Measurements from ENCODE around the gene PLEKHJ1. TPM values are rescaled to one million over a fixed set of nuclear protein-coding genes. Genes with fewer than 3 reads are reported as not detected.

The PLEKHJ1 gene
- total and polyA plus RNA-seq, 12 donors: 18.1 to 89.5 (median 71.7) TPM

GRCh38 chr19:2237051-2237868 lies 1.1 kb upstream of the PLEKHJ1 start:
- intact Hi-C loops (cut with DNase I): loop anchor here (2.0 to 10.0 kb wide), 4 partner anchors 35 to 80 kb away; no protein-coding TSS in a partner anchor
- H3K9me3 ChIP-seq (replicated peaks in 1 of 3): no peaks in the 10 kb centered on the region
- H3K36me3 ChIP-seq (replicated peaks in 1 of 2): peaks cover 0 to 10% of the 10 kb centered on the region in 2 donors
- H3K27ac ChIP-seq: peak overlapping the region; percentile 94 to 100 (median 95)
- DNase-seq: no peak
- peak overlapping the region; percentile 29 to 93 (median 74) for H3K4me3 ChIP-seq
- 46 to 64% (median 53%) methylated on average over 33 to 43 of the region's 43 CpGs for WGBS, 4 donors
- no peaks in the 10 kb centered on the region for H3K27me3 ChIP-seq
- no peak for TF ChIP-seq CTCF (IDR thresholded peaks at IDR 0.05)
- TF ChIP-seq POLR2A (IDR thresholded peaks at IDR 0.05): no peak
- peaks cover 28 to 60% of the 10 kb centered on the region in 2 donors for H3K4me1 ChIP-seq (replicated peaks in 1 of 2)

GRCh38 chr19:2236064-2236313 lies 140 bp downstream of the PLEKHJ1 start:
- WGBS, 4 donors: 1% methylated on average over 26 to 28 of the region's 28 CpGs; no CpG with 5 or more reads in 2 of the 4 donors
- DNase-seq: no peak
- Histone ChIP-seq H3K4me1 (replicated peaks in 1 of 2) (peaks cover 35 to 70% of the 10 kb centered on the region in 2 donors), H3K27me3 (no peaks in the 10 kb centered on the region), H3K9me3 (replicated peaks in 1 of 3) (no peaks in the 10 kb centered on the region), H3K36me3 (replicated peaks in 1 of 2) (peaks cover 0 to 10% of the 10 kb centered on the region in 2 donors), H3K27ac (peak overlapping the region; percentile 94 to 100 (median 95)), H3K4me3 (peak overlapping the region in 3 of 4 donors; percentile 53 to 87 (median 61))
- intact Hi-C loops (cut with DNase I): loop anchor here (2.0 to 10.0 kb wide), 4 partner anchors 36 to 79 kb away; no protein-coding TSS in a partner anchor
- TF ChIP-seq POLR2A (IDR thresholded peaks at IDR 0.05): no peak
- no peak for TF ChIP-seq CTCF (IDR thresholded peaks at IDR 0.05)

- H3K4me1 ChIP-seq (replicated peaks in 1 of 2): peaks cover 35 to 67% of the 10 kb centered on the region in 2 donors
- no peaks in the 10 kb centered on the region for H3K27me3 ChIP-seq
- peaks cover 0 to 13% of the 10 kb centered on the region in 2 donors for H3K36me3 ChIP-seq (replicated peaks in 1 of 2)
- peak in 5 of 7 donors; percentile 38 to 71 (median 45) for DNase-seq
- H3K27ac ChIP-seq: peak overlapping the region; percentile 94 to 100 (median 95)
- H3K9me3 ChIP-seq (replicated peaks in 1 of 3): no peaks in the 10 kb centered on the region
- TF ChIP-seq POLR2A (IDR thresholded peaks at IDR 0.05): no peak
- peak in 1 of 6 experiments; percentile 2 for TF ChIP-seq CTCF (IDR thresholded peaks at IDR 0.05)
- WGBS, 4 donors: 0 to 1% (median 0%) methylated on average over 2 to 48 of the region's 48 CpGs
- intact Hi-C loops (cut with DNase I): loop anchor here (2.0 to 10.0 kb wide), 4 partner anchors 37 to 79 kb away; no protein-coding TSS in a partner anchor
- H3K4me3 ChIP-seq: peak overlapping the region in 3 of 4 donors; percentile 53 to 87 (median 61)
Measured at GRCh38 chr19:2235381-2236063, 607 bp downstream of the PLEKHJ1 start.

- WGBS, 4 donors: 59 to 67% (median 61%) methylated on average over 4 to 6 of the region's 6 CpGs
- peaks cover 33 to 62% of the 10 kb centered on the region in 2 donors for H3K4me1 ChIP-seq (replicated peaks in 1 of 2)
Measured at GRCh38 chr19:2234996-2235380, 1.1 kb downstream of the PLEKHJ1 start.

More at GRCh38 chr19:2234996-2235380, 1.1 kb downstream of the PLEKHJ1 start:
- intact Hi-C loops (cut with DNase I): loop anchor here (5.0 to 10.0 kb wide), 5 partner anchors 37 to 83 kb away; partner anchors contain the start of gene AP3D1 (in 1 of the 2)
- no peak for TF ChIP-seq POLR2A (IDR thresholded peaks at IDR 0.05)
- no peak for TF ChIP-seq CTCF (IDR thresholded peaks at IDR 0.05)
- Histone ChIP-seq H3K9me3 (replicated peaks in 1 of 3) (no peaks in the 10 kb centered on the region), H3K36me3 (replicated peaks in 1 of 2) (peaks cover 0 to 19% of the 10 kb centered on the region in 2 donors), H3K27ac (peak overlapping the region in 3 of 5 donors; percentile 95 to 100 (median 99)), H3K4me3 (peak overlapping the region in 2 of 4 donors; percentile 61 to 87), H3K27me3 (no peaks in the 10 kb centered on the region)
- no peak for DNase-seq

Measured in adrenal gland (tissue), 12 donors.